ENCODE measurements around the gene UMAD1. TPM values are rescaled to one million over a fixed set of nuclear protein-coding genes. Genes with fewer than 3 reads are reported as not detected.

Gene UMAD1
- total and polyA plus RNA-seq, 2 experiments from 2014 or later = 8.4 to 12.4 TPM

- no peak for TF ChIP-seq CTCF (conservative IDR thresholded peaks at IDR 0.05; ENCODE audit: low read depth in 2 of 2)
- TF ChIP-seq EZH2phosphoT487 (IDR thresholded peaks at IDR 0.05; ENCODE audit: unreplicated experiment) = no peak
- no peak for TF ChIP-seq NANOG (IDR thresholded peaks at IDR 0.05; ENCODE audit: borderline replicate concordance)
Observed at GRCh38 chr7:7859411-7859810, 218.9 kb downstream of the UMAD1 start (continued).

GRCh38 chr7:7861211-7861633, 220.7 kb downstream of the UMAD1 start:
- Mint-ChIP-seq H3K27ac (no peak overlapping the region), H3K4me3 (no peak overlapping the region), H3K27me3 (ENCODE audit: insufficient read depth, low read depth, poor library complexity) (no peaks in the 10 kb centered on the region), H3K9me3 (peaks cover under 1% of the 10 kb centered on the region; the same call in 2 of the 3 replicates), H3K36me3 (ENCODE audit: low read depth) (peaks cover 6% of the 10 kb centered on the region; the same call in 2 of the 3 replicates), H3K4me1 (peaks cover 11% of the 10 kb centered on the region)
- H2AFZ ChIP-seq = no peak overlapping the region
- H3K4me1 ChIP-seq (ENCODE audit: insufficient read depth) = peaks cover 11% of the 10 kb centered on the region
- no peak overlapping the region for H3K4me2 ChIP-seq
- no peak for DNase-seq (ENCODE audit: low spot score)
- H3F3A ChIP-seq (replicated peaks; ENCODE audit: low read depth) = 0 out of 2 replicates have a peak, but pooled peaks cover 4% of the 10 kb centered on the region
- no peaks in the 10 kb centered on the region for H3K9me2 ChIP-seq (ENCODE audit: insufficient read depth)
- H3K79me2 ChIP-seq (replicated peaks; ENCODE audit: insufficient read depth) = no peaks in the 10 kb centered on the region
- no peak for ATAC-seq
- no peaks in the 10 kb centered on the region for H3K27me3 ChIP-seq (ENCODE audit: insufficient read depth)
- no peak overlapping the region for H3K4me3 ChIP-seq
- no peaks in the 10 kb centered on the region for H3K36me3 ChIP-seq (ENCODE audit: insufficient read depth)
- no peaks in the 10 kb centered on the region for H4K20me1 ChIP-seq (replicated peaks; ENCODE audit: insufficient read depth)
- no peak overlapping the region for H3K27ac ChIP-seq (ENCODE audit: low read depth)
- TF ChIP-seq ZNF331 (CRISPR knock-in tag; IDR thresholded peaks at IDR 0.05; ENCODE audit: low read depth) (no peak), ZNF462 (CRISPR knock-in tag; IDR thresholded peaks at IDR 0.05) (no peak), EZH2 (IDR thresholded peaks at IDR 0.05; ENCODE audit: low read depth, unreplicated experiment) (no peak), POLR2AphosphoS5 (IDR thresholded peaks at IDR 0.05; ENCODE audit: low read depth) (no peak), CREB1 (CRISPR knock-in tag; IDR thresholded peaks at IDR 0.05; ENCODE audit: low read depth) (no peak), ETS1 (IDR thresholded peaks at IDR 0.05) (no peak), CTCF (conservative IDR thresholded peaks at IDR 0.05; ENCODE audit: low read depth in 2 of 2) (no peak), REST (IDR thresholded peaks at IDR 0.05; ENCODE audit: unreplicated experiment) (no peak)
